Liver (tissue), 3 donors: ENCODE results near the gene SNCAIP.

Source experiments
- ATF3 ChIP-seq: IDR thresholded peaks from 2 replicates; pipeline ENCODE4 v1.6.1; 2016; ENCODE audit warnings: antibody characterized with exemption
- FOXA1 ChIP-seq: IDR thresholded peaks from 2 replicates; pipeline ENCODE4 v1.6.1; 2016; ENCODE audit warnings: antibody characterized with exemption
- TAF1 ChIP-seq: conservative IDR thresholded peaks from 2 replicates; pipeline ENCODE4 v1.6.1; 2016; ENCODE audit warnings: antibody characterized with exemption, mild to moderate bottlenecking
- TF ChIP-seq, protein P1 (sequence below): IDR thresholded peaks from 2 replicates; pipeline ENCODE4 v1.6.1; 2016; ENCODE audit warnings: antibody characterized with exemption, mild to moderate bottlenecking
- TF ChIP-seq, protein P2 (sequence below): fragments of 150-350 bp; IDR thresholded peaks from 2 replicates; pipeline ENCODE4 v1.5.1; 2017; ENCODE audit warnings: improper control_type of control experiment, low read depth, low read length; ENCODE audit not compliant: missing input control
- donor health status: healthy.
- donor health status: healthy.

GRCh38 chr5:122323738-122324137 lies 11.7 kb downstream of the SNCAIP start:
- TF ChIP-seq, protein P1, sequence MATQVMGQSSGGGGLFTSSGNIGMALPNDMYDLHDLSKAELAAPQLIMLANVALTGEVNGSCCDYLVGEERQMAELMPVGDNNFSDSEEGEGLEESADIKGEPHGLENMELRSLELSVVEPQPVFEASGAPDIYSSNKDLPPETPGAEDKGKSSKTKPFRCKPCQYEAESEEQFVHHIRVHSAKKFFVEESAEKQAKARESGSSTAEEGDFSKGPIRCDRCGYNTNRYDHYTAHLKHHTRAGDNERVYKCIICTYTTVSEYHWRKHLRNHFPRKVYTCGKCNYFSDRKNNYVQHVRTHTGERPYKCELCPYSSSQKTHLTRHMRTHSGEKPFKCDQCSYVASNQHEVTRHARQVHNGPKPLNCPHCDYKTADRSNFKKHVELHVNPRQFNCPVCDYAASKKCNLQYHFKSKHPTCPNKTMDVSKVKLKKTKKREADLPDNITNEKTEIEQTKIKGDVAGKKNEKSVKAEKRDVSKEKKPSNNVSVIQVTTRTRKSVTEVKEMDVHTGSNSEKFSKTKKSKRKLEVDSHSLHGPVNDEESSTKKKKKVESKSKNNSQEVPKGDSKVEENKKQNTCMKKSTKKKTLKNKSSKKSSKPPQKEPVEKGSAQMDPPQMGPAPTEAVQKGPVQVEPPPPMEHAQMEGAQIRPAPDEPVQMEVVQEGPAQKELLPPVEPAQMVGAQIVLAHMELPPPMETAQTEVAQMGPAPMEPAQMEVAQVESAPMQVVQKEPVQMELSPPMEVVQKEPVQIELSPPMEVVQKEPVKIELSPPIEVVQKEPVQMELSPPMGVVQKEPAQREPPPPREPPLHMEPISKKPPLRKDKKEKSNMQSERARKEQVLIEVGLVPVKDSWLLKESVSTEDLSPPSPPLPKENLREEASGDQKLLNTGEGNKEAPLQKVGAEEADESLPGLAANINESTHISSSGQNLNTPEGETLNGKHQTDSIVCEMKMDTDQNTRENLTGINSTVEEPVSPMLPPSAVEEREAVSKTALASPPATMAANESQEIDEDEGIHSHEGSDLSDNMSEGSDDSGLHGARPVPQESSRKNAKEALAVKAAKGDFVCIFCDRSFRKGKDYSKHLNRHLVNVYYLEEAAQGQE, result no peak
- TF ChIP-seq, protein P2, sequence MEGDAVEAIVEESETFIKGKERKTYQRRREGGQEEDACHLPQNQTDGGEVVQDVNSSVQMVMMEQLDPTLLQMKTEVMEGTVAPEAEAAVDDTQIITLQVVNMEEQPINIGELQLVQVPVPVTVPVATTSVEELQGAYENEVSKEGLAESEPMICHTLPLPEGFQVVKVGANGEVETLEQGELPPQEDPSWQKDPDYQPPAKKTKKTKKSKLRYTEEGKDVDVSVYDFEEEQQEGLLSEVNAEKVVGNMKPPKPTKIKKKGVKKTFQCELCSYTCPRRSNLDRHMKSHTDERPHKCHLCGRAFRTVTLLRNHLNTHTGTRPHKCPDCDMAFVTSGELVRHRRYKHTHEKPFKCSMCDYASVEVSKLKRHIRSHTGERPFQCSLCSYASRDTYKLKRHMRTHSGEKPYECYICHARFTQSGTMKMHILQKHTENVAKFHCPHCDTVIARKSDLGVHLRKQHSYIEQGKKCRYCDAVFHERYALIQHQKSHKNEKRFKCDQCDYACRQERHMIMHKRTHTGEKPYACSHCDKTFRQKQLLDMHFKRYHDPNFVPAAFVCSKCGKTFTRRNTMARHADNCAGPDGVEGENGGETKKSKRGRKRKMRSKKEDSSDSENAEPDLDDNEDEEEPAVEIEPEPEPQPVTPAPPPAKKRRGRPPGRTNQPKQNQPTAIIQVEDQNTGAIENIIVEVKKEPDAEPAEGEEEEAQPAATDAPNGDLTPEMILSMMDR, result no peak
- TF ChIP-seq TAF1 (no peak), FOXA1 (no peak), ATF3 (no peak)
